Parathyroid adenoma (tissue), 2 donors: ENCODE measurements around the gene CPT1A.

Source experiments
- H2AFZ ChIP-seq: fragments of 300-600 bp; sonication (generic); one replicate; pipeline ENCODE4 v1.7.0; 2017; ENCODE audit warnings: antibody characterized with exemption, mild to moderate bottlenecking
- H3K27ac ChIP-seq: fragments of 300-600 bp; sonication (generic); one replicate; pipeline ENCODE4 v1.7.0; 2017
- H3K27me3 ChIP-seq: fragments of 300-600 bp; sonication (generic); one replicate; pipeline ENCODE4 v1.7.0; 2017; ENCODE audit warnings: low read length; ENCODE audit not compliant: control insufficient read depth, insufficient read depth
- H3K36me3 ChIP-seq: fragments of 300-600 bp; sonication (generic); one replicate; pipeline ENCODE4 v1.7.0; 2017; ENCODE audit warnings: low read length; ENCODE audit not compliant: control insufficient read depth, insufficient read depth
- H3K4me1 ChIP-seq: fragments of 300-600 bp; sonication (generic); one replicate; pipeline ENCODE4 v1.7.0; 2017; ENCODE audit warnings: control low read depth
- H3K4me2 ChIP-seq: fragments of 300-600 bp; sonication (generic); one replicate; pipeline ENCODE4 v1.7.0; 2017; ENCODE audit warnings: low read length
- H3K4me3 ChIP-seq: fragments of 300-600 bp; sonication (generic); one replicate; pipeline ENCODE4 v1.7.0; 2017; ENCODE audit warnings: low read depth, low read length
- H3K79me2 ChIP-seq: fragments of 300-600 bp; sonication (generic); one replicate; pipeline ENCODE4 v1.7.0; 2017; ENCODE audit warnings: control low read depth
- H3K9ac ChIP-seq: fragments of 300-600 bp; sonication (generic); one replicate; pipeline ENCODE4 v1.7.0; 2017; ENCODE audit warnings: mild to moderate bottlenecking
- H3K9me3 ChIP-seq: fragments of 300-600 bp; sonication (generic); one replicate; pipeline ENCODE4 v1.7.0; 2017; ENCODE audit warnings: low read length; ENCODE audit not compliant: control insufficient read depth
- TF ChIP-seq, protein P1 (sequence below): fragments of 300-600 bp; sonication (generic); IDR thresholded peaks from one replicate; pipeline ENCODE4 v1.7.0; 2017; ENCODE audit warnings: antibody characterized with exemption, mild to moderate bottlenecking
- donor health status: primary hyperparathyroidism.

CPT1A gene

DNA sequence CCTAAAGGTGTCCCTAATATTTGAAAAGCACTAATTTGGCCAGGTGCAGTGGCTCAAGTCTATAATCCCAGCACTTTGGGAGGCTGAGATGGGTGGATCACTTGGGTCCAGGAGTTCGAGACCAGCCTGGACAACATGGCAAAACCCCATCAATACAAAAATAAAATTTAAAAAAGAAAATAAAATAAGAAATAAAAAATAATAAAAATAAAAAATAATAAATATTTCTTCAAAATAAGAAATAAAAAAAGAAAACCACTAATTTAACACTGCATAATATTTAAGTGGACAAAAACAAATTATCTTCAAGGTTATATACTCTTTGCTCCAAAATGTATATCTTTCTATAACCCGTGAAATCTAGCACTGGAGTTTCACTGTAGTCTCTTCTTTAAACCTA lies 32.9 kb downstream of the CPT1A start:
- peaks cover 2% of the 10 kb centered on the region for H3K4me1 ChIP-seq
- no peaks in the 10 kb centered on the region for H3K36me3 ChIP-seq
- no peak overlapping the region for H3K9ac ChIP-seq
- no peaks in the 10 kb centered on the region for H3K27me3 ChIP-seq
- TF ChIP-seq, protein P1, sequence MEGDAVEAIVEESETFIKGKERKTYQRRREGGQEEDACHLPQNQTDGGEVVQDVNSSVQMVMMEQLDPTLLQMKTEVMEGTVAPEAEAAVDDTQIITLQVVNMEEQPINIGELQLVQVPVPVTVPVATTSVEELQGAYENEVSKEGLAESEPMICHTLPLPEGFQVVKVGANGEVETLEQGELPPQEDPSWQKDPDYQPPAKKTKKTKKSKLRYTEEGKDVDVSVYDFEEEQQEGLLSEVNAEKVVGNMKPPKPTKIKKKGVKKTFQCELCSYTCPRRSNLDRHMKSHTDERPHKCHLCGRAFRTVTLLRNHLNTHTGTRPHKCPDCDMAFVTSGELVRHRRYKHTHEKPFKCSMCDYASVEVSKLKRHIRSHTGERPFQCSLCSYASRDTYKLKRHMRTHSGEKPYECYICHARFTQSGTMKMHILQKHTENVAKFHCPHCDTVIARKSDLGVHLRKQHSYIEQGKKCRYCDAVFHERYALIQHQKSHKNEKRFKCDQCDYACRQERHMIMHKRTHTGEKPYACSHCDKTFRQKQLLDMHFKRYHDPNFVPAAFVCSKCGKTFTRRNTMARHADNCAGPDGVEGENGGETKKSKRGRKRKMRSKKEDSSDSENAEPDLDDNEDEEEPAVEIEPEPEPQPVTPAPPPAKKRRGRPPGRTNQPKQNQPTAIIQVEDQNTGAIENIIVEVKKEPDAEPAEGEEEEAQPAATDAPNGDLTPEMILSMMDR: no peak
- no peaks in the 10 kb centered on the region for H3K9me3 ChIP-seq
- H3K27ac ChIP-seq: no peak overlapping the region
- no peak overlapping the region for H3K4me2 ChIP-seq
- H2AFZ ChIP-seq: no peak overlapping the region
- H3K4me3 ChIP-seq: no peak overlapping the region
- H3K79me2 ChIP-seq: peaks cover 3% of the 10 kb centered on the region

DNA sequence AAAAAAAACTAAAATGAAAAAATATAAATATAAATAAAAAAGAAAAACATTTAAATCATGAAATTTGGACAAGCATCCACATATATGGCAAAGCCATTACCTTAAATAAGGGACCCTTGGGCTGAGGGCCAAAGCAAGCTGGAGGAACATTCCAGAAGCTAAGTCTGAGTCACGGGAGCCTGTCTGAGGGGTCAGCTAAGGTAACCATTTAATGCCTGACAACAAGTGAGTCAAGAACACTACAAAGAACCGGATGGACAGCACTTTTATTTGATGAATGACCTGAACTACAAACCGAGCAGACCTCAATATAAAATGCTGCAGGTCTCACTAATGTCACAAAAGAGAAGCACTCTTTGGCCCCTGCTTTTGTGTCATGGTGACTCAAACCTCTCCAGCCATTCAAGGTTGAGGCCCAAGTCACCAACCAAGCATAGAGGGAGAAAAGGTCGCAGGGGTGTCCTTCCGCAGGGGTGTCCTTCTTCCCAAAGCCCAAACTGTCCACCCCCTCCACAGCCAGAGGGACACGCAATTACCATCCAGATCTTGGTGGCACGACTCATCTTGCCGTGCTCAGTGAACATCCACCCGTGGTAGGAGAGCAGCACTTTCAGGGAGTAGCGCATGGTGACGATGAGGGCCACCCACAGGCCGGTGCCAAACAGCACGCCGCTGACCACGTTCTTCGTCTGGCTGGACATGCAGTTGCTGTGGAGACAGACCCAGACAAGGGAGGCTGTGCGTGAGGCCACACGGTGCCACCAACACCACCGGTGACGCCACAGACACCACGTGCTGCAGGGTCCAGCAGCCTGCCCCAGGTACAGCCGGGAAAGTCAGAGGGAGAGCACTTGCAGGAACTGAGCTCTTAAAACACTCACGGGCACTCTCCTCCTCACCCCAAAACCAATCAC lies 34.5 kb downstream of the CPT1A start:
- no peak overlapping the region for H3K4me3 ChIP-seq
- peaks cover 2% of the 10 kb centered on the region for H3K4me1 ChIP-seq
- no peaks in the 10 kb centered on the region for H3K36me3 ChIP-seq
- no peak overlapping the region for H3K9ac ChIP-seq
- TF ChIP-seq, protein P1: no peak
- no peak overlapping the region for H2AFZ ChIP-seq
- H3K4me2 ChIP-seq: no peak overlapping the region
- H3K79me2 ChIP-seq: peaks cover 3% of the 10 kb centered on the region
- no peaks in the 10 kb centered on the region for H3K27me3 ChIP-seq
- H3K27ac ChIP-seq: no peak overlapping the region
- H3K9me3 ChIP-seq: no peaks in the 10 kb centered on the region

DNA sequence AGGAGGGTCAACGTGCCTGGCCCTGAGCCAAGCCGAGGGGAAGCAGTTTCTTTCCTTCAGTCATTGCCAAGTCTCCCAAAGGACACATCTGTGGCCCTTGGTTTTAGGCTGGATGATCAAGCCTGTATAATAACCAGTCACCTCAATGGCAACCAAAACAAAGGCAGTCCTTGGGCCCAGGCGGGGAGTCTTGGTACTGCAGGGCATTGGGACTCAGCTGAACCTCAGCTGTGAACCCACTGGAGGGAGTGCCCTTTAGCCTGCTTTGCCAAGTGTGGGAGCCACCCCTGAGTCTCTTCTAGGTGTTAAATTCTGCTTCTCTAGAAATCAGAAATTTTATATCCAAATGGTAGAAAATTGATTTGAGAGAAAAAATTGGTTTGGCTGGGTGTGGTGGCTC lies 36.9 kb downstream of the CPT1A start:
- Histone ChIP-seq H3K4me1 (no peaks in the 10 kb centered on the region), H3K4me2 (no peak overlapping the region), H3K9me3 (no peaks in the 10 kb centered on the region), H3K4me3 (no peak overlapping the region), H3K27me3 (no peaks in the 10 kb centered on the region), H2AFZ (no peak overlapping the region), H3K36me3 (no peaks in the 10 kb centered on the region), H3K79me2 (peaks cover 3% of the 10 kb centered on the region), H3K27ac (no peak overlapping the region), H3K9ac (no peak overlapping the region)
- TF ChIP-seq, protein P1: no peak

DNA sequence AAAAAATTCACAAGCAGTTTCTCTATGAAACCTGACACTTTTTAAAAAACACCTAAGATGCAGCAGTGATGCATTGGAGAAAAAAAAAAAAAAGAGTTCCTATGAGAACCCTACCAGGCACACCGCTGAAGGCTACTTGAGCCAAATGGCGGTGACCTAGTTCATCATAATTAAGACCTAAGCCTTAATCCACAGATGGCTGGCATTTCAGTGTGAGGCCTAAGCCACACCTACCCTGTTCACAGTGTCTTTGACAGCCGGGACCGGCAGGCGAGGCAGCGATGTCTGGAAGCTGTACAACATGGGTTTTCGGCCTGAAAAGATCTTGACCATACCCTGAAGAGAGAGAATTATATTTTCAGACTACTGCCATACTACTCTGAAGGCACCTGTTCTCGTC lies 38.0 kb downstream of the CPT1A start:
- no peak overlapping the region for H2AFZ ChIP-seq
- H3K79me2 ChIP-seq: peaks cover 3% of the 10 kb centered on the region
- H3K9ac ChIP-seq: no peak overlapping the region
- no peaks in the 10 kb centered on the region for H3K9me3 ChIP-seq
- H3K27ac ChIP-seq: no peak overlapping the region
- H3K4me2 ChIP-seq: no peak overlapping the region
- H3K27me3 ChIP-seq: no peaks in the 10 kb centered on the region
- H3K4me3 ChIP-seq: no peak overlapping the region
- no peaks in the 10 kb centered on the region for H3K36me3 ChIP-seq
- TF ChIP-seq, protein P1: no peak
- H3K4me1 ChIP-seq: no peaks in the 10 kb centered on the region
